Stomach (tissue), 4 donors: ENCODE results near the gene RRAGC.

Experiments
- CTCF ChIP-seq, 7 experiments: fragments of 450-650 bp in 4 of 7; fragments of 200-600 bp in 3 of 7; sonication (generic) in 3 of 7; IDR thresholded peaks; one replicate each; pipeline ENCODE4 v1.5.1; 2016 to 2019; ENCODE audit warnings: antibody characterized with exemption in 7 of 7, control low read depth in 2 of 7, mild to moderate bottlenecking in 1 of 7
- EP300 ChIP-seq: sonication (generic); formaldehyde crosslinking; IDR thresholded peaks from one replicate; pipeline ENCODE4 v1.6.1; 2017; ENCODE audit warnings: antibody characterized with exemption
- POLR2A ChIP-seq, 4 donors: fragments of 450-650 bp; IDR thresholded peaks; one replicate each; pipeline ENCODE4 v1.6.1; 2016; ENCODE audit warnings: antibody characterized with exemption in 4 of 4, control low read depth in 2 of 4, mild to moderate bottlenecking in 1 of 4, moderate library complexity in 1 of 4
- POLR2AphosphoS5 ChIP-seq, 3 donors: sonication (generic); formaldehyde crosslinking; IDR thresholded peaks; one replicate each; pipeline ENCODE4 v1.6.1; 2016; ENCODE audit warnings: antibody characterized with exemption in 3 of 3

- TF ChIP-seq CTCF (IDR thresholded peaks at IDR 0.05) (no peak), POLR2A (IDR thresholded peaks at IDR 0.05) (no peak), POLR2AphosphoS5 (IDR thresholded peaks at IDR 0.05) (no peak), EP300 (no peak)
These were observed 36.6 kb upstream of the RRAGC start for GRCh38 chr1:38896169-38896568.
